HG03460 (cell line): ENCODE measurements around the gene EEPD1.
"Not testable (repeated sequence)": the region's sequence is repeated elsewhere in the genome, so short reads cannot be mapped to it uniquely, and the experiment has no call there.

Experiments used
- ATAC-seq: cut with Tn5 transposase; IDR thresholded peaks from one replicate; pipeline ENCODE4 v1.9.1; 2021; ENCODE audit not compliant: unreplicated experiment

The EEPD1 gene

GRCh38 chr7:36214608-36215456 is 61.8 kb downstream of the EEPD1 start:
- ATAC-seq = no peak

DNA sequence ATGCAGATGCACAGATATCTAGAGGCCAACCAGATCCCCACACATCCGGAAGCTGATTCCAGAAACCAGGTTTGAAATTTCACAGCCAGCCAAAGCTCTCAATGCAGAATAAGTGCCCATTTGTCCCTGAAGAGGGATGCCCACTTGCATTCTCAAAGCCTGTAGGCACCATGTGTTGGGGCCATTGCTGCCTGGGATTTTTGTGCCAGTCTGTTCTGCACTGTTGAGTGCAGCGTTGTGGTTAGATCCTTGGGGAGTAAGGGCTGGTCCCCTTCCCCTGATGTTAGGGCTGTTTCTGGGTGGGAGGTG is 62.4 kb downstream of the EEPD1 start:
- ATAC-seq = no peak

DNA sequence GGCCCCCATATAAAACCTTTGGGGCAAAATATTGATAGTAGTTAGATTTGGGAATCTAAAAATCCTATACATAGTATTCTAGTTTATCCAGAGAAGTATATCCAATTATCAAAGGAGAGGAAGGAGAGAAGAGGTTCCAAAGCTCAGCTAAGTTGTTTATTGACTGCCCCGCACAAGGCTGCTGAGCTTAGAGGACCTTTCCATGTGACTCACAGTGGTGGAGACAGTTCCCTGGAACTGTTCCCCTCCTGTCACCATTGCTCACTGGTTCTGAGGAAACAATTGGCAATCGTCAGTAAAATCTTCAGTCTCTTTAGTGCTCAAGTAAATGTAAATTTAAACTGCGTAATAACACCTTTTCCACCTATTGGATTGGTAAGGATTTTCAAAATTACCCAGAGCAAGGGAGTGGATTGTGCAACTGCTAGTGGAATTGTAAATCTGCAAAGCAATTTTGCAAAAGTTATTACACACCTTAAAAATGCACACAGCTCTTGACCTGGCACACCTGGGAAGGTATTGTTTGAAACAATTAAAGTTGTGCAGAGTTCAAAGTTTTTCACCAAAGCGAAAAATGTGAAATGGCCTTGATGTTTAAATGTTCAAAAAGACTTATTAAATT is 63.1 kb downstream of the EEPD1 start:
- no peak for ATAC-seq

GRCh38 chr7:36217211-36217960 is 64.3 kb downstream of the EEPD1 start:
- no peak for ATAC-seq

- ATAC-seq = no peak
These were observed 64.9 kb downstream of the EEPD1 start for GRCh38 chr7:36217961-36218284.

DNA sequence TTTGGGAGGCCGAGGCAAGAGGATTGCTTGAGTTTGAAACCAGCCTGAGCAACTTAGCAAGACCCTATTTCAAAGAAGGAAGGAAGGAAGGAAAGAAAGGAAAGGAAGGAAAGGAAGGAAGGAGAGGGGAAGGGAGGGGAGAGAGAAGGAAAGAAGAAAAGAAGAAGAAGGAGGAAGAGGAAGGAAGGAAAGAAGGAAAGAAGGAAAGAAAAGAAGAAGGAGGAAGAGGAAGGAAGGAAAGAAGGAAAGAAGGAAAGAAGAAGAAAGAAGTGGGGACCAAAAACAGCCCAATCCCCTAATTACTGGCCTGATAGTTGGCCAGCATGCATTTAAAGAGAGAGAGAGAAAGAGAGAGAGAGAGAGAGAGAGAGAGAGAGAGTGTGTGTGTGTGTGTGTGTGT is 66.4 kb downstream of the EEPD1 start:
- ATAC-seq = no peak

DNA sequence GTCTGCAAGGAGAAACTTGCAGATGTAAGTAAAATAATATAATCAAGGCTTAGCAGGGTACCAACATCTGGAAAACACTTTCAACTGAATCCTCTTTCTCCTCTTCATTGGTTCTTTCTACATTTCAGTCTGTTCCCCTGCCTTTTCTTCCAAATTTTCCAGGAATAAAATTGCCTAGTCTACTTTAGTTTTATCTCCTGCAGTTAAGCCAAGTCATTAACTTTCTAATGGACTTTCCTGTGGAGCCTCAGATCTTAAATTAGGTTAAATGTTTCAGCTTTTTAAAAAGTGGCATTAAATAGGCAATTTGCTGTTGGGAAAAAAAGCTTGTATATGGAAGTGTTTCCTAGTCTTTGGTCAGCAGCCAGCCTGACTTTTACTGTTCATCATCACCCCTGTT is 70.8 kb downstream of the EEPD1 start:
- ATAC-seq = no peak

DNA sequence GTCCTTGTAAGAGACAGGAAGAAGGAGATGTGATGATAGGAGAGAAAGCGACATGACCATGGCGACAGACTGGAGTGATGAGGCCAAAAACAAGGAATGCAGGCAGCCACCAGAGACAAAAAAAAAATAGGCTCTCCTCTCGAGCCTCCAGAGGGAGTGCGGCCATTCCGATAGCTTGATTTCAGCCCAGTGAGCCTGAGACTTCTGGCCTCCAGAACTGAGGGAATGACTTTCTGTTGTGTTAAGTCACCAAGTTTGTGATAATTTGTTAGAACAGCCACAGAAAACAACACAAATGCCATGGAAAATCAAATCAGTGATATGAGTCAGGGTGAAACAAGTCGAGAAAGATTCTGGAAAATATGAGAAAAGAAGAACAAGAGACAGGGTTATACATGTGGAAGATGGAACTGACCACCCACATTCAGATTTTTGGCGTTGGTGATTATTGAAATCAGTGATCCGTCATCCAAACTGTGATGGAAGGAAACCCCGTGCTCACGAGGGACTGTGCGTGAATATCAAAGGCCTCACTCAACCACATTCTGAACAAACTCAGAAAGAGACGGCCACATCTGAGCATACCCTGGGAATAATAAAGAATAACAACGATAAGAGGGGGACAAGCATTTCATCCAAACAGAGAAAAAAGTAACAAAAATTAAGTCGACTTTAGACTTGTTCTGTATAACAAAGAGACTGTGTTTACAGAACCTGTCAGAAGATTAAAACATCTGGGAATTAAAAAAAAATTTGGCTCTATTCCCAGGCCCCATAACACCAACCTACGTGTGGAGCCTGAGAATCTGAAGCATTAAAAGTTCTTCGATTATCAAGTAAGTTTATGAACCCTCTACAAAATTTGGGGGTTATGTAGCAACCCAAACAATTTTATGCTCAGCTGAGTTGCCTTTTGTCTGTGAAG is 72.1 kb downstream of the EEPD1 start:
- ATAC-seq = no peak

DNA sequence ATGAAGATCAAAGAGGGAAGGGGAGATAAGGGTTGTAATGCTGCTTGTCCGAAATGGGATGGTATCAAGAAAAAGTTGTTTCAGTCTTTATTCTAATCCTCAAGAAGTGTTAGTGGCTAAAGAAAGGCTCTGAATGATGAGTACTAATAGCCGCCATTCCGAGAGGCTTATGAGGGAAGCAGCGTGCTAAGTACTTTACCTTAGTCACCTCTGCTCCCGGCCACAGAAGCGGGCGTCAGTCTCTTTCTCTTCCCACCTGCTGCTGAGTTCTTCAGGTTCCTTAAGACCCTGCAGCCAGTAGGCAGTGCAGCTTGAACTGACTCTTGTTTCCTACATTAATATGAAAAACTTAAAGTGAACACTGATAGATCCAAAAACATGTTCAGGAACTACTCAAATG is 73.1 kb downstream of the EEPD1 start:
- ATAC-seq = no peak

- no peak for ATAC-seq
These were observed 74.2 kb downstream of the EEPD1 start for GRCh38 chr7:36227223-36227622.

DNA sequence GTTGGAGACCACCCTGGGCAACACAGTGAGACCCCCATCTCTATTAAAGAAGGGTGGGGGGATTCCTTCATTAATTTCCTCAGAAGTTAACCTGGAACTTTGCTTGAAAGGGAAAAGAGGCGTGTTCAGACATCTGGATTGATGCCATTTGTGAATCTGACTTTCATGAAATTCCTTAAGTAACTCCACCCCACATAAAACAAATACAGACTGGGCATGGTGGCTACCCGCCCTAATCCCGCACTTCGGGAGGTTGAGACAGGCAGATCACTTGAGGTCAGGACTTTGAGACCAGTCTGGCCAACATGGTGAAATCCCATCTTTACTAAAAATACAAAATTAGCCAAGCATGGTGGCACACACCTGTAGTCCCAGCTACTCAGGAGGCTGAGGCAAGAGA is 75.0 kb downstream of the EEPD1 start:
- ATAC-seq = no peak

DNA sequence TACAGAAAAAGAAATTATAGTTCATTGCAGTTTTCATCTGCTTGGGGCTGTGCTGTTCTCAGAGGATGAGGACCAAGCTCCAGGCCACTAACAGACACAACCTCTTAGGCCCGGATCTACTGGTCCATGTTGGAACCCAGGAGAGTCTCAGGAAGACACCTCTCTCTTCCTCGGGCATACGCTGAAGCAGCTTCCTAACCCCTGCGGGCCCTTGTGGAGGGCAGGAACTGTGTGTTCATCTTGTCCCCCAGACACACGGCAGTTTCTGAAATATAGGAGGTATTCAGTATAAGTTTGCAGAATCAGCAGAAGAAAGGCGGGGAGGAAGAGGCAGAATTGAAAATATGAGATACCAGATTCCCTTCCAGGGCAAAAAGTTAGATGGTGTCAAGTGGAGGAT is 78.4 kb downstream of the EEPD1 start:
- no peak for ATAC-seq

DNA sequence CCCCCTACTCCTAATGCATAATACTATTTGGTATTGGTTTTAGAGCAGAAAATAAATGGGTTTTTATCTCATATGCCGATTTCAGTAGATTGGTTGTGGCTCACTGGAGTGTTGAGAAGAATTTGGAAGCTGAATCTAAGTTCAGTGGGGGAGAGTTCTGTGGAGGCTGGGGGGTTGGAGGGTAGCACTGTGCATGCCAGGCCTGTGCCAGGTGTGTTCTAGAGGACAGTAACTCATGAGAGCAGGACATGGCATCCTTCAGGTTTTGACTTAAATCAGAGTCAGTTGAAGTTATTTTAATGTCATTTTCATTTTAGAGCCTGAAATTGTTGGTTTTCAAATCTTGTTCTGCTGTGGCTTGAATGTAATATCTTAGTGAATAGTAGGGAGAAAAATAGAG is 79.5 kb downstream of the EEPD1 start:
- no peak for ATAC-seq

DNA sequence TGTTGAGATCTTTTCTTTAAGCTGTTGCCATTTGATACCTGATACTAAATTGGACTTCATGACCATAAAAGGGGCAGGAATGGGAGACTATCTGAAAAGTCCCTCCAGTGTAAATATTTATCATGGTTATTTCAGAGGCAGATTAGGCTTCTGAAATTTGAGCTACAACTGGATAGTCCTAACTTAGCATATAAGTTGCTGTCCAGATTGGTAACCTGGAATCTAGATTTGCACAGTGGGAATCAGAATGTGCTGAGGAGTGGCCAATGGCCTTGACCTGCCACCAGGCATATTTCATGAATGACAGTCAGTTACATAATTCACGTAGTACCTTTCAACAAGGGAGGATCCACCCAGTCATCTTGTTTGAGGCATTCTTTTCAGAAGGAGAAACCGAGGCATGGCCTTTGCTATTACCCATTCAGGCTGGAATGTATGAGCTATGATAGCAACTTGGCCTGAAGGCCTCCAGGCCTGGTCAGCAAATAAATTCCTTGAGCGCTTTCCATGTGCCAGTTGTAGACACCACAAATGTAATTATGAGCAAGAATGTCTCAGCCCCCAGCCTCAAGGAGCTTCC is 80.0 kb downstream of the EEPD1 start:
- ATAC-seq = no peak

DNA sequence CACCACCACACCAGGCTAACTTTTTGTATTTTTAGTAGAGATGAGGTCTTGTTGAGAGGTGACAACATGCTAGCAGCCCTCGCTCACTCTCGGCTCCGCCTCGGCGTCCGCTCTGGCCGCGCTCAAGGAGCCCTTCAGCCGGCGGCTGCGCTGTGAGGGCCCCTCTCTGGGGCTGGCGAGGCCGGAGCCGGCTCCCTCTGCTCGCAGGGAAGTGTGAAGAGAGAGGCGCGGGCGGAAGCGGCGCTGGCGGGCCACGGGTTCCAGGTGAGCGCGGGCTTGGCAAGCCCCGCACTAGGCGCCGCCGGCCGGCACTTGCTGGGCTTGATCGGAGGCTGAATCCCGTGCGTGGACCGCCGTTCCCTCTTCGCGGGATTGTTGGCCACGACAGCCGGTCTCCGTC is 83.0 kb downstream of the EEPD1 start:
- ATAC-seq = no peak

DNA sequence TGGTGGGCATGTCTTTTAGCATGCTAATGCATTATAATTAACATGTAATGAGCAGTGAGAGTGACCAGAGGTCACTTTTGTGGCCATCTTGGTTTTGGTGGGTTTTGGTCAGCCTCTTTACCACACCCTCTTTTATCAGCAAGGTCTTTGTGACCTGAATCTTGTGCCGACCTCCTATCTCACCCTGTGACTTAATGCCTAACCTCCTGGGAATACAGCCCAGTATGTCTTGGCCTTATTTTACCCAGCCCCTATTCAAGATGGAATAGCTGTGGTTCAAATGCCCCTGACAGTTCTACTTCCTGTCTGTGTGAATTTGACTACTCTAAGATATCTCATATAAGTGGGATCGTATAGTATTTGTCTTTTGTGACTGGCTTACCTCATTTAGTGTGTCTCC is 85.1 kb downstream of the EEPD1 start:
- ATAC-seq = no peak

DNA sequence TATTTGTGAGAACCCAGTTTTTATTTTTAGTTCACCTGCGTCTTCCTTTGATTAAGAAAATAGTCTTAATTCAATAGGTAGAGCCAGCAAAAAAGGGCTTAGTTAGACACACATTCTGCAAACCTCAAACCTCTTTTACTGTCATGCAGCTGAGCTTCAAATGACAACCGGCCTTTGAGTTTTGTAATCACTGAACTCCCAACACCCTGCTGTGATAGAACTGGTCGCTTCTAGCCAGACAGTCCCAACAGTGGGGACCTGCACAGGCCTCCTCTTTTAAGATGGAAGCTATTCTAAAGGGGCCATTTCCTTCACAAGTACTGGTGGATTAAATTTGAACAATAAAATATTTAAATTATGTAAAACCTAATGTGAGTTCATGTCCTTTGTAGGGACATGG is 90.3 kb downstream of the EEPD1 start:
- ATAC-seq = not testable (repeated sequence)

GRCh38 chr7:36244001-36244400 is 90.9 kb downstream of the EEPD1 start:
- ATAC-seq = not testable (repeated sequence)

- no peak for ATAC-seq
These were observed 91.4 kb downstream of the EEPD1 start for GRCh38 chr7:36244429-36244828.

DNA sequence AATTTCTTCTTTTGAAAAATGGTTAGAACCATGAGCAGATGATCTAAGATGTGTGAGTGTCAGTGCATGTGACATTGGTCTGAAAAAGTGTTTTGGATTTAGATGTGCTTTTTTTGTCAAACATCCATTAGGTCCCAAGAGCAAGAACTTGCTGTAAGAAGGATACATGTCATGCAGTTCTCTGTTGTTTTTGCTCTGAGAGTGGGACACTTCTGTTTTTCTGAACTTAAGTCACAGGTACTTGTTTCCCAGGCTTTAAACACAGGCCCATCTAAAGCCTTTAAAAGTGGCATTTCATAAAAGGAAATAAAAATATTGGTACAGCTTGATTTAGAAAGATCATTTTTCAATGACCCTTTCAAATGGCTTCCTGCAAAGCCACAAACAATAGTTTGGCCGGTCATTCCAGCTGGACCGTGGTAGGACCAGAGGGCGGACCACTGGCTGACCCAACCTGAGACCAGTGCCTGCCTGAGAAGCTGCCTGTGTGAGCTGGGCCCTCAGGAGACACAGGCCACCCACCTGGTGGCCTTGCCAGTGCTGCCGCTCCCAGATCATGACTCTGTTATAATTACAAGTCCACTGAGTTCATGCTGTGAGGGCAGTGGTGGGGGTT is 92.7 kb downstream of the EEPD1 start:
- ATAC-seq = no peak
